ENCODE data around the gene NKTR.

NKTR gene

GRCh38 chr3:42660898-42661297, 60.4 kb downstream of the NKTR start:
- no peak overlapping the region for H3K4me3 ChIP-seq (replicated peaks; ENCODE audit: low read depth, low read length)
- TF ChIP-seq CTCF (IDR thresholded peaks at IDR 0.05; ENCODE audit: low read depth, low read length, missing control alignments): peak; percentile 10
- DNase-seq (ENCODE audit: extremely low read depth, low read depth): no peak

GRCh38 chr3:42661593-42662022, 61.1 kb downstream of the NKTR start:
- TF ChIP-seq CTCF (IDR thresholded peaks at IDR 0.05; ENCODE audit: low read depth, low read length, missing control alignments): no peak

GRCh38 chr3:42662037-42662812, 61.7 kb downstream of the NKTR start:
- DNase-seq (ENCODE audit: extremely low read depth, low read depth): no peak
- no peak for TF ChIP-seq CTCF (IDR thresholded peaks at IDR 0.05; ENCODE audit: low read depth, low read length, missing control alignments)
- H3K4me3 ChIP-seq (replicated peaks; ENCODE audit: low read depth, low read length): no peak overlapping the region

More at GRCh38 chr3:42661593-42662022, 61.1 kb downstream of the NKTR start:
- H3K4me3 ChIP-seq (replicated peaks; ENCODE audit: low read depth, low read length): no peak overlapping the region
- no peak for DNase-seq (ENCODE audit: extremely low read depth, low read depth)

GRCh38 chr3:42662813-42663535, 62.5 kb downstream of the NKTR start:
- no peak for DNase-seq (ENCODE audit: extremely low read depth, low read depth)
- TF ChIP-seq CTCF (IDR thresholded peaks at IDR 0.05; ENCODE audit: low read depth, low read length, missing control alignments): no peak
- no peak overlapping the region for H3K4me3 ChIP-seq (replicated peaks; ENCODE audit: low read depth, low read length)

GRCh38 chr3:42663581-42664437, 63.3 kb downstream of the NKTR start:
- TF ChIP-seq CTCF (IDR thresholded peaks at IDR 0.05; ENCODE audit: low read depth, low read length, missing control alignments): no peak
- no peak for DNase-seq (ENCODE audit: extremely low read depth, low read depth)
- no peak overlapping the region for H3K4me3 ChIP-seq (replicated peaks; ENCODE audit: low read depth, low read length)

GRCh38 chr3:42664438-42664803, 63.9 kb downstream of the NKTR start:
- no peak for TF ChIP-seq CTCF (IDR thresholded peaks at IDR 0.05; ENCODE audit: low read depth, low read length, missing control alignments)
- H3K4me3 ChIP-seq (replicated peaks; ENCODE audit: low read depth, low read length): no peak overlapping the region
- no peak for DNase-seq (ENCODE audit: extremely low read depth, low read depth)

Data from HFF-Myc (cell line).